Motor neuron (in vitro differentiated cells): ENCODE data around the gene PEX12. TPM values are rescaled to one million over a fixed set of nuclear protein-coding genes. Genes with fewer than 3 reads are reported as not detected.
"Not testable (repeated sequence)": the region's sequence is repeated elsewhere in the genome, so short reads cannot be mapped to it uniquely, and the experiment has no call there.

ENCODE experiments used
- ATAC-seq, 8 experiments: fragments of 200-7000 bp; cut with Tn5 transposase; replicated peaks in 6 of 8; 2 replicates each; pipeline ENCODE4 v1.8.0; 2021; ENCODE audit warnings: mild to moderate bottlenecking in 8 of 8, moderate library complexity in 8 of 8
- H3K27ac ChIP-seq, 2 donors: fragments of 250-450 bp; sonication (Bioruptor Pico); 2 replicates each; pipeline ENCODE4 v1.9.0; 2021; ENCODE audit warnings: antibody characterized with exemption in 2 of 2, mild to moderate bottlenecking in 2 of 2, moderate library complexity in 1 of 2
- H3K4me1 ChIP-seq, 2 donors: fragments of 250-450 bp; sonication (Bioruptor Pico); replicated peaks in 1 of 2; 2 replicates each; pipeline ENCODE4 v1.6.1; 2021; ENCODE audit warnings: antibody characterized with exemption in 2 of 2, mild to moderate bottlenecking in 2 of 2, moderate library complexity in 1 of 2
- H3K4me3 ChIP-seq, 5 donors: fragments of 250-450 bp; sonication (Bioruptor Pico); 2 replicates each; pipeline ENCODE4 v1.9.0; 2021; ENCODE audit warnings: antibody characterized with exemption in 5 of 5, mild to moderate bottlenecking in 5 of 5, moderate library complexity in 4 of 5
- WGBS, 10 experiments: fragments of 450-650 bp; shearing (Covaris generic); methylation state at CpG; one replicate each; pipeline ENCODE4 v1.0.0; 2022; 5-methylcytosine and 5-hydroxymethylcytosine counted together
- in situ Hi-C, 9 experiments: fragments of 400-800 bp; cut with MboI; loops; one replicate each; pipeline ENCODE4 v1.15.0; 2021; ENCODE audit warnings: low sequenced_read_pairs in 9 of 9, low pct_unique_long_range_greater_than_20kb in 2 of 9; ENCODE audit not compliant: unreplicated experiment in 9 of 9
- total RNA-seq, 8 experiments: library from RNA; unstranded; fragments of 300-600 nt; gene quantifications; 2 replicates each; pipeline versions ENCODE4 v1.2.3 to v1.2.4, GENCODE V29; 2022

Gene PEX12
- total RNA-seq, 8 experiments from 2014 or later: 3.9 to 13.0 (median 6.8) TPM

DNA sequence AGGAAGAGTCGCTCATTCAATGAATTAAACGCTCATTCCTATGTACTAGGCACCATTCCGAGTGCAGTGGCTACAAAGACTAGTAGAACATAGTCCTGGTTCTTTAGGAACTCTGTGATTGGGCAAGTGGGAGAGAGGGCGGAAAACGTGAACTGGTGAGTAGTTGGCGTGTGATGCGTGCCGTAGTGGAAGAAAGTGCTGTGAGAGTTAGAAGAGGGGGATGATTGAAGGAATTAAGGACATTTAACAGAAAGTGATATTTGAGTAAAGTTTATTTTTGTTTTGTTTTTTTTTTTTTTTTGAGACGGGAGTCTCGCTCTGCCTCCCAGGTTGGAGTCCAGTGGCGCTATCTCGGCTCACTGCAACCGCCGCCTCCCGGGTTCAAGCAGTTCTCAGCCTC lies 9.8 kb downstream of the PEX12 start:
- no peak overlapping the region for H3K27ac ChIP-seq
- peak in 3 of 8 experiments; percentile 22 to 43 (median 34) for ATAC-seq

DNA sequence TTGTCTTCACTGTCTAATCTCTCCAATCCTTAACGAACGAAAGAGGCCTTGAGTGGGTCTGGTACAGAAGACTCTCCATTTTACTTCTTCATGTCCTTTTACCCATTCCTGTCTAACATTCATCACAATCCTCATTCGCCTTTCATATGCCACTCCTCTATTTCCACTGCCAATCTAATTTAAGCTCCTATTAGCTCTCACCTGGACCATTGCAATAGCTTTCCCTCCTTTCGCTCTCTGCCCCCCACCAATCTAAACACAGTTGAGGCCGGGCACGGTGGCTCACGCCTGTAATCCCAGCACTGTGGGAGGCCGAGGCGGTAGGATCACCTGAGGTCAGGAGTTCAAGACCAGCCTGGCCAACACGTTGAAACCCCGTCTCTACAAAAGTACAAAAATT lies 11.4 kb downstream of the PEX12 start:
- WGBS, 10 experiments: 50 to 100% (median 82%) methylated on average over 2 to 8 of the region's 11 CpGs; no CpG with 5 or more reads in 1 of the 10 experiments
- no peak overlapping the region for H3K27ac ChIP-seq
- in situ Hi-C loops: no loop called here
- H3K4me3 ChIP-seq: peak overlapping the region; percentile 57 to 77 (median 64)
- no peak for ATAC-seq
- peaks cover 9 to 11% of the 10 kb centered on the region in 2 donors for H3K4me1 ChIP-seq

More for the DNA sequence above, 9.8 kb downstream of the PEX12 start:
- Histone ChIP-seq H3K4me1 (peaks cover 9 to 11% of the 10 kb centered on the region in 2 donors), H3K4me3 (peak overlapping the region; percentile 57 to 77 (median 64))
- in situ Hi-C loops: no loop called here
- 0 to 70% (median 11%) methylated on average over 1 to 8 of the region's 15 CpGs; no CpG with 5 or more reads in 1 of the 10 experiments for WGBS, 10 experiments

DNA sequence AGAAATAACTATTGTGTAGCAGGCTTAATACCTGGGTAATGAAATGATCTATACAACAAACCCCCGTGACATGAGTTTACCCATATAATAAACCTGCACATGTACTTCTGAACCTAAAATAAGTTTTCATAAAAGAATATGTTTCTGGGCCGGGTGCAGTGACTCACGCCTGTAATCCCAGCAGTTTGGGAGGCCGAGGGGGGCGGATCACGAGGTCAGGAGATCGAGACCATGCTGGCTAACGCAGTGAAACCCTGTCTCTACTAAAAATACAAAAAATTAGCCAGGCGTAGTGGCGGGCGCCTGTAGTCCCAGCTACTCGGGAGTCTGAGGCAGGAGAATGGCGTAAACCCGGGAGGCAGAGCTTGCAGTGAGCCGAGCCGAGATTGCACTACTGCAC lies 15.2 kb downstream of the PEX12 start:
- H3K4me3 ChIP-seq, H3K4me1 ChIP-seq, ATAC-seq, H3K27ac ChIP-seq, in situ Hi-C loops: not testable (repeated sequence)
- 20 to 95% (median 60%) methylated on average over 1 to 15 of the region's 16 CpGs; no CpG with 5 or more reads in 1 of the 10 experiments for WGBS, 10 experiments

DNA sequence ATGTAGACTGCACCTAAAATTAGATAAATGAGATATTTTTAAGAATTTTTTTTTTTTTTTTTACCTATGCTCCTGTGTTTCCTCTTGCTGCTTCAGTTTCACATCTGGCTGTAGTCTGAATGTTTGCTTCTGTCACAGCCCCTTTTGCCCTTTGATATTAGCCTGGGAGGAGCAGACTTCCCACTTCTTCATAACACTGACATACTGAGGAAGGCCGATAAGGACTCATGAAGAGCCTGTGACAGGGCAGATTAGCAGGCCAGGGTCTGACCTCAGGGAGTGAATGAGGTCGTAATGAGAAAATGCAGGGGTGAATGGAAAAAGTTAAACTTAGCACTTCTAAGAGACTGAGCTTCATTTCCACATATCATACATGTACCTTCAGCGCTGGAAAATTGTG lies 17.7 kb downstream of the PEX12 start, which contains the start of gene SLFN14:
Gene SLFN14, minus strand, starts transcription at position 117 of the 400 bp plus-strand sequence. CDS start 2,757 bp downstream, outside the sequence.
- Histone ChIP-seq H3K4me3 (no peak within 1 kb of the TSS), H3K27ac (no peak within 1 kb of the TSS), H3K4me1 (no peaks in the 10 kb centered on the region)
- WGBS, 10 experiments: 22 to 88% (median 50%) methylated on average over 1 to 3 of the region's 3 CpGs
- ATAC-seq: no peak
- in situ Hi-C loops: no loop called here

DNA sequence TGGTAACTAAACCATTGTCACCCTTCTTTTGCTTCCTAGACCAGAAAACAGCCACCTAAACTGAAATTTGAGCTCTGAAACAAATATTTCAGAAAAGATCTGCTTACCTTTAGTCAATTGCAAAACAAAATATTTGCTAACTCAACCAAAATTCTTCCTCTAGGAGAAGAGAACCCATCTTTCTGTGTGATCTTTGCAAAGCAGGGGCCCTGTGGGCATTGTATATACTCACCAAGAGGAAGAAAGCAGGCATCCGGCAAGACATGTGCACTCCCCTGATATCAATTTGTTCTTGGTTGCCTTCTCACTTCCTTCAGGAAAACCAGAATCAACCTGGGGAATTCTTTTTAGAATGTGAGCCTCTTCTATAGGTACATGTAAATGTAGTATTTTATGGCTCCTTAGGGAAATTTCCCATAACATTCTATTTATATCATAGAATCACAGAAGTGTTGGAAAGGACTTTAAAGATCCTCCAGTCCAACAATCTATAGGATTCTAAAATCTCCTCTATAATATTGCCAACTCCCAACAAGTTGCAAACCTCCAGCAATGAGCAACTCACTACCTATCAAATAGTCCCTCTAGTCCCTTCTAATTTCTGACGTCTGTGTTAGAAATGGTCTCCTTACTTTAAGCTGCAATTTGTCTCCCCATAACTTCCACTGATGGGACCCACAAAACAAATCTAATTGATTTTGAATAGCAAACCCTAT lies 18.7 kb downstream of the PEX12 start:
- no peak for ATAC-seq
- 29 to 100% (median 50%) methylated on average over 1 to 2 of the region's 2 CpGs; no CpG with 5 or more reads in 1 of the 10 experiments for WGBS, 10 experiments
- Histone ChIP-seq H3K4me1 (no peaks in the 10 kb centered on the region), H3K27ac (no peak overlapping the region), H3K4me3 (no peak overlapping the region)
- in situ Hi-C loops: no loop called here

DNA sequence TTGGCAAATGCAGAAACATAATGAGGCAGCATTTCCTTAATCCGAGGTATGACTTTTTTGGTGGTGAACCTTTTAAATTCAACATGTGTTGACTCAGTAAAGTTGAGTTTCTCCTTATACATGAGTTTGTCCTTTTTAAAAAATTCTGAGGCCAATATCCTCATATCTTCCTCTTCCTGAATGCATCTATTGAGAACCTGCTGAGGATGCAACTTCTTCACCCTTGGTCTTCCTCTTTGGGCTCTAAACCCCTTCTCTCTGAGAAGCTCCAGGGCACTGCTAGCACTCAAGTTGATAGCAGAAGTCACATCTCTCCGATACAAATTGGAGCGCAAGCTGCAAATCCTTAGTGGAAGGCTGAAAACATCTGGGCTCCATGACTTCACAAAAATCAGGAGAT lies 21.0 kb downstream of the PEX12 start:
- in situ Hi-C loops: no loop called here
- no peak for ATAC-seq
- WGBS, 10 experiments: 5 to 100% (median 73%) methylated on average over 1 to 3 of the region's 3 CpGs; no CpG with 5 or more reads in 2 of the 10 experiments
- no peak overlapping the region for H3K27ac ChIP-seq
- H3K4me1 ChIP-seq: no peaks in the 10 kb centered on the region
- no peak overlapping the region for H3K4me3 ChIP-seq

DNA sequence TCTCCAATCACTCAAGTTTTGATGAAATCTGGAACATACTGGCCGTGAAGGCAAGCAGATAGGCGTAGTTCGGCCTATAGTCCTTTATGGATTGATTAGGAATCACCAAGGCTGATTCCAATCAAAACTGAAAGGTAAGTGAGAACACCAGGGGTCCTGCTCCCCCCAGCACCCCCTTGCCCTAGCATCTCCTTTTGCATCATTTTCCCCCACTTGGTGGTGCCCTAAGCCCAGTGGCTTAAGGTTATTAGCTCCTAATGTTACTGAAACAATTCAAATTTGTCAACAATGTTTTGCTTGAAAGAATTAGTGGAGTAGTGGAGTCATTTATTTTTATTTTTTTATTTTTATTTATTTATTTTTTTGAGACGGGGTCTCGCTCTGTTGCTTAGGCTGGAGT lies 22.7 kb downstream of the PEX12 start:
- Histone ChIP-seq H3K4me1 (no peaks in the 10 kb centered on the region), H3K4me3 (no peak overlapping the region), H3K27ac (no peak overlapping the region)
- ATAC-seq: no peak
- WGBS, 10 experiments: 29 to 93% (median 53%) methylated on average over 2 to 5 of the region's 5 CpGs; no CpG with 5 or more reads in 1 of the 10 experiments
- in situ Hi-C loops: no loop called here

DNA sequence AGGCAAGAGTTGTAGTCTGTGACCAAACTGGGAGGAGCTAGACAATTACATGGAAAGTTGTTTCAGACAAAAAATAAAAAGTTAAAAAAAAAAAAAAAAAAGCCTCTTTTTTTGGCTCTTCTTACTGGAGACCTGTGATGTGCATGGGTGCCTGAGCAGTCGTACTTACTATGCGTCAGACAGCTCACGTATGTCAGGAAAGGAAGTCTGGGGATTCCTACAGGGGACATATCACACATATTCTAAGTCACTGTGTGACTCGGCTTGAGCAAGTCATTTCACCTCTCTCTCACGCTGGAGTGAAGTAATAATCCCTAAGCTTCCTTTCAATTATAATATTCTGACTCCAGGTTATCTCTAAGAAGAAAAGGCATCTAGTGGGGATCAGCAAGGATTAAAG lies 23.7 kb downstream of the PEX12 start:
- Histone ChIP-seq H3K27ac (no peak overlapping the region), H3K4me1 (no peaks in the 10 kb centered on the region), H3K4me3 (no peak overlapping the region)
- ATAC-seq: peak in 1 of 8 experiments; percentile 14
- 4 to 100% (median 64%) methylated on average over 1 to 5 of the region's 5 CpGs; no CpG with 5 or more reads in 2 of the 10 experiments for WGBS, 10 experiments
- in situ Hi-C loops: no loop called here

DNA sequence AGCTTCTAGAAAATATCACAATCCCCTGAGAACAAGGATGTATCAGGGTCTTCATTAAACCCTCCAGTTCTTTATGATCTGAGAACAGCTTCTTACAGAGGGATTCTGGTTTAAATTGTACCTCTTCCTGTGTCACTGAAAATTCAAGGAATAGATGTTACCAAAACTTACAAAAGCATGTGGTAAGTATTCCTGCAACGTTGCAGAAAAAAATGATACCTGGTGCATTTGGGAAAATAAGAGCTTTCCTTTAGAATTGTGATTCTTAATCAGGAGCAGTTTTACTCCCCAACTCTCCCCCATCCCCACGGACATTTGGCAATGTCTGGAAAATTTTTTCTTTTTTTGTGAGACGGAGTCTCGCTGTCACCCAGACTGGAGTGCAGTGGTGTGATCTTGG lies 25.1 kb downstream of the PEX12 start:
- no peak for ATAC-seq
- no peaks in the 10 kb centered on the region for H3K4me1 ChIP-seq
- H3K4me3 ChIP-seq: no peak overlapping the region
- H3K27ac ChIP-seq: no peak overlapping the region
- 0 to 86% (median 70%) methylated on average over 1 to 2 of the region's 4 CpGs; no CpG with 5 or more reads in 1 of the 10 experiments for WGBS, 10 experiments
- in situ Hi-C loops: no loop called here

DNA sequence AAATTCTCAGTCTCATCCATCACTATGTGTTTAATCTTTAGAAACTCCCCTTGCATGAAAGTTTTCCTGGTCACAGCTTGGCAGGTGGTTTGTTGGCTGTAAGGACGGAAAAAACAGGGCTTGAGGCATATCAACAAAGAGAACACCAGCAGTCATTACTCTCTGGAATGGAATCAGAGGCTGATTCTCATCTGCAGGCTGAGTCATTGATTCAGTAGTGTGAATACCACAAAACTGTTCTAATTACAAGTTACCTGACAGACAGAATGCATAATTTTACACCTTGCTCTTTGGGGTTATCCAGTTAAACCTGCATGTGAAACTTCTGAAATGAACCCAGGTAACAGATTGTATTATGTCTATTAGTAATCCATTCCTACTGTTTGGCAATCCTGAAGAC lies 29.4 kb downstream of the PEX12 start:
- H3K4me3 ChIP-seq: no peak overlapping the region
- H3K27ac ChIP-seq: no peak overlapping the region
- in situ Hi-C loops: loop anchor here in 6 of 9 experiments (25.0 kb wide), 3 partner anchors 237 to 1137 kb away; no protein-coding TSS in a partner anchor
- WGBS, 10 experiments: 11 to 73% (median 17%) methylated on average over 1 of the region's 1 CpG; no CpG with 5 or more reads in 7 of the 10 experiments
- ATAC-seq: no peak
- no peaks in the 10 kb centered on the region for H3K4me1 ChIP-seq

DNA sequence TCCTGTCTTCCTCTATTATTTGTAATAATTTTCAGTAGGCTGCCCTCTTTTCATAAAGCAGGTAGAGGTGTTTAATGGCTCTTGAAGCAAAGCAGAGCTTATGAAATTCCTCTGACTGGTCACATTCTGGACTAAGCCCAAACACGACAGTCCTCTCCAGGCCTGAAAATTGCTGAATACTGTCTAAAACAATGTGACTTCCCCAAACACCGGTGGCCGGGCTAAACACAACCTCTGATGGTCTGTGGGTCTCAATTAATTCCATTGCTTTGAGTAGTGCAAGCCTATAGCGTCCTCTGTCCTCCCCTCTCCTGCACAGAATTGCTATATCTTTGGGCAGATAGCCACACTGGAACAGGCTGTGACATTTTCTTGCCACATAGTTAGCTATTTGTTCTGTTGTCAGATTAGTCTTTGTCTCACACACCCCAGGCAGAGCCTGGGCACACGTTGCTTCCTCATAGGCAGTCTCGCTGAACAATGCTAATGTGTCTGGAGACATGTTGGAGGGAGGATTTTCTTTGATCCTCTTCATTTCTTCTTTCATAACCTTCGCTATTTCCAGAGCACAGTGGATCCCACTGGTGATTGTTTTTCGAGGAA lies 30.1 kb downstream of the PEX12 start:
- in situ Hi-C loops: loop anchor here in 6 of 9 experiments (25.0 kb wide), 3 partner anchors 236 to 1136 kb away; no protein-coding TSS in a partner anchor
- no peaks in the 10 kb centered on the region for H3K4me1 ChIP-seq
- no peak for ATAC-seq
- H3K27ac ChIP-seq: no peak overlapping the region
- WGBS, 10 experiments: 5 to 93% (median 33%) methylated on average over 3 to 6 of the region's 8 CpGs; no CpG with 5 or more reads in 3 of the 10 experiments
- H3K4me3 ChIP-seq: no peak overlapping the region

DNA sequence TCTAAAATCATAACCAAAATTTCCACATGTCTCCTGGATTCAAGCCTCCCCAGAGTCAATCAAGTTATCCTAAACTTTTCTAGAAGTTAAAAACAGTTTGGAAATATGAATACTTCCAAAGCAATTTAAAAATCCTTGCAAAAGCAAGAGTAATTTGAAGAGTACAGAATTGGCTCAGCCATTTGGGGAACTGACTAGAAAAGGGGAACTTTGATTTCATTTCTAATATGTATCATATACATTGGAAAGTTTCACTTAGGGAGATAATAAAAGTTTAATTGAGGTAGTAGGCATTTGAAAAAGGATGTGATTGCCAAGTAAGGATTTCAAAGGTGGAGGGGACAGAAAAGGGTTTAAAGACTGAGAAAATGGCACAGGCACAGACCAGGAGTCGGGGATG lies 31.9 kb downstream of the PEX12 start:
- no peaks in the 10 kb centered on the region for H3K4me1 ChIP-seq
- ATAC-seq: no peak
- WGBS, 10 experiments: 0 to 100% (median 19%) methylated on average over 1 of the region's 1 CpG; no CpG with 5 or more reads in 4 of the 10 experiments
- no peak overlapping the region for H3K4me3 ChIP-seq
- no peak overlapping the region for H3K27ac ChIP-seq
- in situ Hi-C loops: loop anchor here in 6 of 9 experiments (25.0 kb wide), 3 partner anchors 234 to 1134 kb away; no protein-coding TSS in a partner anchor

DNA sequence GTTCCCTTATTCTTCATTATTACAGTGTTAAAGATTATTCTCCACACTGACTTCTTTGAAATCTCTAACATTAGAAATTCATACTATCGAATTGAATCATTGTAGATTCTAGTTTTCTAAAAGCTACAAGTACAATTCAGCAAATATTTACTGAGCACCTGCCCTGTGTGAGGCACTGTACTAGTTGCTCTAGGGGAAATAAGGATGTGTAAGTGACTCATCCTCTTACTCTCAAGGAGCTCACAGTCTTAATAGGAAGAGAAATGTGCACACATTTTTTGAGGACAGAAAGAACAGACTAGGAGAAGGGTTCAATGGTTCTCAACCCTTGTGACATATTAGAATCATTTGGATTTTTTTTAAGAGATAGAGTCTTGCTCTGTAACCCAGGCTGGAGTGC lies 33.2 kb downstream of the PEX12 start:
- 0 to 89% (median 35%) methylated on average over 1 of the region's 1 CpG; no CpG with 5 or more reads in 2 of the 10 experiments for WGBS, 10 experiments
- no peak overlapping the region for H3K4me3 ChIP-seq
- H3K4me1 ChIP-seq: no peaks in the 10 kb centered on the region
- in situ Hi-C loops: loop anchor here in 6 of 9 experiments (25.0 kb wide), 3 partner anchors 233 to 1133 kb away; no protein-coding TSS in a partner anchor
- ATAC-seq: no peak
- H3K27ac ChIP-seq: no peak overlapping the region
